Measurements from ENCODE around the gene PDHB.

The PDHB gene

DNA sequence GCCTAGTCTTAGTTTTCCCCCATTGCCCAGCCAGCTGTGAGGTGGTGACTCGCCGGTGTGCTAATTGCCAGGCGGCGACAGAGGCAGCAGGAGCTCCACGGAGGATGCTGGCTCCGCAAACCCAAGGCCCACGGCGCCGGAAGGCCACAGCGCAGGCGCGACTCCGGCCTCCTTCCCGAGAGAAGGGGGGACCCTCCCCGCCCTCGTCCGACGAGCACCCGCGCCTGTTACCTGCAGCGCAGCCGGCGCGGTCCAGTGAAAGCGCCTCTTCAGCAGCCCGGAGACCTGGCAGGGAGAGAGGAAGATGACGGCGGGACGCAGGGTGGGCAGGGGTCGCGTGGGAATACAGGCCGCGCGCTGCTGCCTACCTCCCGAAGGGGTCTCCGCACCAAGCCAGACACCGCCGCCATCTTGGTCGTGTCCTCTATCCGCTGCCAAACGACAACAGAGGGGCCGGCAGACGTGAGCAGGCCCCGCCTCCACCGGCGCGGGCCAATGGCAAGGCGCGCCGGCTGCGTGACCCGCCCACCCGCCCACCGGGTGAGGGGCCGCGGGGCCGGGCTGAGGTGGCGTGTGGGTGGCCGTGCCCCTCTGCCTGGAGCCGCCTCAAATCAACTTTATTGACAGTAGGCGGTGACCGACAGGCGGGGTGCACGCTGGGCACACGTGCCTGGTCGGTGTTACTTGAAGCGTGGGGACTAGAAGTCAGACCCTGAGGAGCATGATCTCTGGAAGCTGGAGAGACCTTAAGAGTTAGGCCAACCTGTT is at the start of gene PDHB:
Gene PDHB (minus strand): TSS at position 433 of the 768 bp plus-strand sequence. CDS start 23 bp downstream, at position 410.
- peaks cover 26% of the 10 kb centered on the region for H3K36me3 Mint-ChIP-seq (ENCODE audit: low read depth)
- DNase-seq (ENCODE audit: low spot score) = peak; percentile 90
- no peaks in the 10 kb centered on the region for H3K9me3 Mint-ChIP-seq
- H3K27ac Mint-ChIP-seq = peak within 1 kb of the TSS; percentile 94
- H3K4me1 Mint-ChIP-seq (ENCODE audit: low read depth) = peaks cover 14% of the 10 kb centered on the region
- peaks cover 12% of the 10 kb centered on the region for H3K27me3 Mint-ChIP-seq (ENCODE audit: low read depth)
- peak within 1 kb of the TSS; percentile 88 for H3K4me3 Mint-ChIP-seq

DNA sequence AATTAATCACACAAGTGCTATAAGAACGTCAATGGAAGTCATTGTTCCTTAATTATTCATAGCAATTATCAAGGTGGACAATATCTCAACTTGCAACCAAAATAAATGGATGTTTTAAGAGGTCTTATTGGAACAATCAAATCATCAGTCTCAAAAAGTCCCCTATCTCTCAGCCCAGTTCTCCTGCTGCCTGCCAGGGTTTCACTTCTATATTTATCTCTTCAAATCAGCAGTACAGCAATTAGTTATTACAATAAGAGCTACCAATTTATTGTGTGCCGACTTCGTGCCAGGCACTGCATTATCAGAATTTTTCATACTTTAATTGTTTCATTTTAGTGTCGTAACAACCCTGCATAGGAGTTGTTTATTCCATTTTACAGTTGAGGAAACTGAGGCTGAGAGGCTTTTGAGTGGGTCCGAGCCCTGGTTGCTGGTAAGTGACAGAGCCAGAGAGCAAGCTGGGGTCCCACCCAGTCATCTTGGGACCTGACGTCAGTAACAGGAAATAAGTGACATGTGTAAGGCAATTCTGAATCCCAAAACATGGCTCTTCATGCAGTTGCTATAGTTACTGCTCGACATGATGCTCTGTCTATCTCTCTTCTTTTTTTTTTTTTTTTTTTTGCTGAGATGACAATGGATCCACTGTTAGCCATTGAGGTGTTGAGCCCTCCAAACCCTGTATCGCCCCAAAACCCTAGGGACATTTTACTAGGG is 49.4 kb upstream of the PDHB start:
- H3K27ac Mint-ChIP-seq = no peak overlapping the region
- H3K36me3 Mint-ChIP-seq (ENCODE audit: low read depth) = peaks cover 4% of the 10 kb centered on the region
- H3K4me3 Mint-ChIP-seq = no peak overlapping the region
- peaks cover 8% of the 10 kb centered on the region for H3K9me3 Mint-ChIP-seq
- no peaks in the 10 kb centered on the region for H3K4me1 Mint-ChIP-seq (ENCODE audit: low read depth)
- peaks cover 53% of the 10 kb centered on the region for H3K27me3 Mint-ChIP-seq (ENCODE audit: low read depth)
- no peak for DNase-seq (ENCODE audit: low spot score)

DNA sequence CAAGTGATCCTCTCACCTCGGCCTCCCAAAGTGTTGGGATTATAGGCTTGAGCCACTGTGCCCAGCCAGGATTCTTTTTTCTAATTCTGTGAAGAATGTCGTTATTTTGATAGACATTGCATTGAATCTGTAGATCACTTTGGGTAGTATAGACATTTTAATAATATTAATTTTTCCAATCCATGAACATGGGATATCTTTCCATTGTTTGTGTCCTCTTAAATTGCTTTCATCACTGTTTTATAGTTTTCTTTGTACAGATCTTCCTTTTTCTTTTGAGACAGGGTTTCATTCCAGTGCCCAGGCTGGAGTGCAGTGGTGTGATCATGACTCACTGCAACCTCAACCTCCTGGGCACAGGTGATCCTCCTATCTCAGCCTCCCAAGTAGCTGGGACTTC is 46.7 kb upstream of the PDHB start:
- peaks cover 8% of the 10 kb centered on the region for H3K9me3 Mint-ChIP-seq
- H3K4me3 Mint-ChIP-seq = no peak overlapping the region
- H3K4me1 Mint-ChIP-seq (ENCODE audit: low read depth) = peaks cover under 1% of the 10 kb centered on the region
- peaks cover 37% of the 10 kb centered on the region for H3K27me3 Mint-ChIP-seq (ENCODE audit: low read depth)
- peaks cover 4% of the 10 kb centered on the region for H3K36me3 Mint-ChIP-seq (ENCODE audit: low read depth)
- H3K27ac Mint-ChIP-seq = no peak overlapping the region
- no peak for DNase-seq (ENCODE audit: low spot score)

DNA sequence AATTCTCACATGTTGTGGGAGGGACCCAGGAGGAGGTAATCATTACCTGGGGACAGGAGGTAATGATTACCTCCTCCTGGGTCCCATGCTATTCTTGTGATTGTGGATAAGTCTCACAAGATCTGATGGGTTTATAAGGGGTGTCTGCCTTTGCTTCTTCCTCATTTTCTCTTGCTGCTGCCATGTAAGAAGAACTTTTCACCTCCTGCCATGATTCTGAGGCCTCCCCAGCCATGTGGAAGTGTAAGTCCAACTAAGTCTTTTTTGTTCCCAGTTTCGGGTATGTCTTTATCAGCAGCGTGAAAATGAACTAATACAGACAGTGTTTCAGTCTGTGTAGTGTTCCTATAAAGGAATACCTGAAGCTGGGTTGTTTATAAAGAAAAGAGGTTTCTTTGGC is 45.1 kb upstream of the PDHB start:
- peaks cover 27% of the 10 kb centered on the region for H3K27me3 Mint-ChIP-seq (ENCODE audit: low read depth)
- DNase-seq (ENCODE audit: low spot score) = no peak
- H3K27ac Mint-ChIP-seq = no peak overlapping the region
- H3K36me3 Mint-ChIP-seq (ENCODE audit: low read depth) = peaks cover 4% of the 10 kb centered on the region
- peaks cover 16% of the 10 kb centered on the region for H3K4me1 Mint-ChIP-seq (ENCODE audit: low read depth)
- peaks cover 8% of the 10 kb centered on the region for H3K9me3 Mint-ChIP-seq
- H3K4me3 Mint-ChIP-seq = no peak overlapping the region

DNA sequence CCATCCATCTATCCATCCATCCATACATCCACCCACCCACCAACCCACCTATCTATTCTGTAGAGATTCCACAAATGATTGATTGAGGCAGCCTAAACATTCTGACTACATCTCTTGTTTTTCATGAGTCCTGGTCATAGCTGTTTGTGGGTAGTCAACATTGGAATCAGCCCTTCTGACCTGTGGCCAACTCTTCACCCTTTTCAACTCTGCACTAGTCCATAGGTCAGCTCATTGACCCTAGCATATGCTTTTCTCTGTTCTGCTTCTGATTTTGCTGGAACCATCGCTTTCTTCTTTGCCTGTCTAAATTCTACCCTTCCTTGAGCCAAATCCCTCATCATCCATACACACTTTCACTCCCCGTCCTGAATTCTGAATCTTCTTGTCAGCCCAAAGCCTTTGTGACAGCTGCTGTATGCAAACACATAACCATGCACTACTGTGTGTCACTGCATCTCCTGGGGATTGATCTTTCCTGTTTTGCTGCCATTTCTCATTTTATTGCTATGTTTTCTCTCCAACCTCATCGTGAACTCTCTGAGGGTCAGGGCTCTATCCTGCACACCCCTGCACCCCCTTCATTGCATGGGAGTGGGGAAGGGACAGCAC is 41.4 kb upstream of the PDHB start:
- peaks cover 1% of the 10 kb centered on the region for H3K36me3 Mint-ChIP-seq (ENCODE audit: low read depth)
- peak overlapping the region; percentile 14 for H3K27ac Mint-ChIP-seq
- no peak overlapping the region for H3K4me3 Mint-ChIP-seq
- DNase-seq (ENCODE audit: low spot score) = no peak
- peaks cover 5% of the 10 kb centered on the region for H3K9me3 Mint-ChIP-seq
- H3K4me1 Mint-ChIP-seq (ENCODE audit: low read depth) = peaks cover 41% of the 10 kb centered on the region
- peaks cover 12% of the 10 kb centered on the region for H3K27me3 Mint-ChIP-seq (ENCODE audit: low read depth)

DNA sequence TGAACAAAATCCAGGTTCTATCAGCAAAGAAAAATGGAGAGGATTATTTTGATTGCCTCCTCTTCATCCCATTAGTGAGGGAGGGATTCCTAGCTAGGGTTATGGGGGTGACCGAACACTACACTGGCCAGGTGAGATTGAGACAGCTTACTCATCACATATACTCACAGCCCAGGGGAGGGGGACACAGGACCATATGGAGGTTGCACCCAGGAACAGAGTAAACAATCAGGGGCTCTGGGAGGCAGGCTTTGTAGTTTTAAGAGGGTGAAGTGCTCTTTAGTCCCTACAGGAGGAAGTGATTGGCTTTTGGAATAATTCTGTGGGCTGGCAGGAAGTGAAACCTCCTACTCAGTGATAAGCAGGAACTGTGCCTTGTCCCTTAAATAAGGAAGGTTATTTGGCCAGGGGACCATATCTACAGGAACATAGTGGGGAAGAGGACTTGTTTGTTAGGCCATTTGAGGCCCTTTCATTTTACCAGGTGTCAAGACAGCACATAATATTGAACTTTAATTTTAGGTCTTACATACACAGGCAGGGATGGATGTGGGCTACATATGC is 40.8 kb upstream of the PDHB start:
- Mint-ChIP-seq H3K27me3 (ENCODE audit: low read depth) (peaks cover 9% of the 10 kb centered on the region), H3K9me3 (peaks cover 5% of the 10 kb centered on the region), H3K27ac (no peak overlapping the region), H3K4me1 (ENCODE audit: low read depth) (peaks cover 43% of the 10 kb centered on the region), H3K36me3 (ENCODE audit: low read depth) (peaks cover 1% of the 10 kb centered on the region), H3K4me3 (no peak overlapping the region)
- no peak for DNase-seq (ENCODE audit: low spot score)

DNA sequence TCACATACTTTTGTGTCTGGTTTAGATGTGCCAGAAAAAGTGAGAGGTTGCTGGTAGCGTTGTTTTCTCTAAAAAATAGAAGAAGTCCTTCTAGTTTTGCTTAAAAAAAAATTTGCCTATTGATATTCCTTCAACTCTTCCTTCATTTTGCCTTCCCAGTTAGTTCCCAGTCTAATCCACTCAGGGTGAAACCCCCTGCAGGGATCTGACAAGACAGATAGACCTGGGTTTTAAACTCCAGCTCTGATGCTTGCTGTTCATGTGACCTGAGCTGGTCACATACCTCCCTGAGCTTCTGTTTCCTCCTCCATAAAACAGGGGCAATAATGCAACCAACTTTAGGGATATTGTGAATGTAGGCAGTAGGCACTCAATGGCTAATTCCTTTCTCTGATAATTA is 39.6 kb upstream of the PDHB start:
- H3K4me1 Mint-ChIP-seq (ENCODE audit: low read depth) = peaks cover 45% of the 10 kb centered on the region
- H3K9me3 Mint-ChIP-seq = no peaks in the 10 kb centered on the region
- H3K4me3 Mint-ChIP-seq = no peak overlapping the region
- H3K36me3 Mint-ChIP-seq (ENCODE audit: low read depth) = no peaks in the 10 kb centered on the region
- peaks cover 6% of the 10 kb centered on the region for H3K27me3 Mint-ChIP-seq (ENCODE audit: low read depth)
- no peak for DNase-seq (ENCODE audit: low spot score)
- no peak overlapping the region for H3K27ac Mint-ChIP-seq

DNA sequence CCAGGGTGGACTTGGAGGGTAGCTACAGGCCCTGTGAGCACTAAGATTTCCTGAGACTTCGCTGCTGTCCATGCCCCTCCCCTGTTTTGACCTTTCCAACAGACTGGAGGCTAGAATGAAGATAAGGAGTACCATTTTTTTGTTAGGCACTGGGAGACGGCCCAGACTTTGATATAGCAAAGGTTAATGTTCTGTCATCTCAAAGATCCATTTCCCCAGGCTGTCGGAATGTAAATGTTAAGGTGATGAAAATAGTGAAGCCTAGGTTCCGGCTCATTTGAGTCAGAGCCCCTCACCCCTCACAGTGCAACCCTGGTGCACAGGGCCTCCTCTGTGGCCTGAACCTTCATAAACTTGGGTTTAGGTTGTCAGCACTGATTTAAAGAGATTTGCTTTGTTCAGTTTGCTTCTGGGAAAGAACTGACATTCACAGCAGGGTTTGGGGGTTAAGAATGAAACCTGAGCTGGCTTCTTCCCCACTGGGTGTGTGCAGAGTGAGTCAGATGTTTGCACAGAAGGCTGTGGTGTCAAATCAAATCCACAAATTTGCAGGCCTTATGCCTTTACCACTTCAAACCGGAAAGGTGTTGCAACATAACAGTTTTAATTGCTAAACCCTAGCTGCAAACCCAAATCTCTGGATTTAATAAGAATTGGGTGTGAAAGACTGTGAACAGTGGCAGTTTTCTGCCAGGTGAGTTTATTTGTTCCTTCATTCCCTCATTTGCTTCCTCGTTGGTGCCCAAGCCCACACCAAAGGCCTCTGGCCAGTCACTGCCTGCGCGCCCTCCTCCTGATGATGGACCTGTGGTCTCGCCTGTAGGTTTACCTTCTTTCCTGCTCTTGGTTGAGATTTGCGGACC is 37.6 kb upstream of the PDHB start:
- Mint-ChIP-seq H3K4me1 (ENCODE audit: low read depth) (peaks cover 45% of the 10 kb centered on the region), H3K27me3 (ENCODE audit: low read depth) (no peaks in the 10 kb centered on the region), H3K9me3 (no peaks in the 10 kb centered on the region), H3K27ac (peak overlapping the region; percentile 83), H3K36me3 (ENCODE audit: low read depth) (no peaks in the 10 kb centered on the region), H3K4me3 (peak overlapping the region; percentile 59)
- DNase-seq (ENCODE audit: low spot score) = peak; percentile 83

DNA sequence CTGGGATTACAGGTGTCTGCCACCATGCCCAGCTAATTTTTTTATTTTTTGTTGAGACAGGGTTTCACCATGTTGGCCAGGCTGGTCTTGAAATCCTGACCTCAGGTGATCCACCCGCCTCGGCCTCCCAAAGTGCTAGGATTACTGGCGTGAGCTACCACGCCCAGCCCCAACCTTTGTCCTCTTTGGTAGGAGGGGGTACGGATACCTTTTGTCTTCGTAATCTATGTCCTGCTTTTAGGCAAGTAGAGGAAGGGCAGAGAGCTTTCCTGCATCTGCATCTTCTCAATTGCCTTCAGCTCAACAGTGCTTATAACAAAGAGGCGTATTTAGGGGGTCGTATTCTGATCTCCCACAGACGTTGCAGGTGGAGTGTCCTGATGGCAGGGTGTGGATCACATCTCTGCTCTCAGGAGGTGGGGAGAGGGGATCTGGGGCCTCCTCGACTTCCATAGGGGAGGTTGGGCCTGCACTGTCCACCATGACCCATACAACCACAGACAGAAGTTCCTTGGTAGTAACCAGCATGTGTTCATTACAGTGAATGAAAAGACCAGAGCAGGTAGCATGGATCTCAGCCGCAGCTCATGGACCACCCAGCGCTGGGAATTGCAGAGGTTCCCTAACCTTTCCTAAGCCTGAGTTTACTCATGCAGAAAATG is 36.9 kb upstream of the PDHB start:
- no peak for DNase-seq (ENCODE audit: low spot score)
- no peaks in the 10 kb centered on the region for H3K9me3 Mint-ChIP-seq
- peaks cover 45% of the 10 kb centered on the region for H3K4me1 Mint-ChIP-seq (ENCODE audit: low read depth)
- no peaks in the 10 kb centered on the region for H3K36me3 Mint-ChIP-seq (ENCODE audit: low read depth)
- H3K4me3 Mint-ChIP-seq = peak overlapping the region; percentile 59
- peak overlapping the region; percentile 83 for H3K27ac Mint-ChIP-seq
- H3K27me3 Mint-ChIP-seq (ENCODE audit: low read depth) = no peaks in the 10 kb centered on the region

DNA sequence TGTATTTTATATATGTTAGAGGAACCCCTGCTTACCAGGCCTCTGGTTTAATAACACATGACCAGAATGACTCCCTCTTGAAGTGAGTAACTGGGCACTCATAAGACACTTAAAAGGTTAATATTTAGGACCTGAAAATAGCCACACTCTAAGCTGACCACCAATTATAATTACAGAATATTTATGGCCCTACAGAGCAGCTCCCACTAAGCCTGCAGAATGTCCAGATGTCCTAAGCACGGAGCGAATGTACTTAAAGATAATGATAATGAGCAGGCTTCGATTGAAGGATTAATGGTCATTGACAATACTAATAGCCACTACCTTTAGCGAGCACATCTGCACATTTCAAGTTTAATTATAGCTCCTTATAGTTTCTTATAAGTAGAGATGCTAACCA is 35.5 kb upstream of the PDHB start:
- Mint-ChIP-seq H3K4me1 (ENCODE audit: low read depth) (peaks cover 32% of the 10 kb centered on the region), H3K36me3 (ENCODE audit: low read depth) (no peaks in the 10 kb centered on the region), H3K4me3 (no peak overlapping the region), H3K27me3 (ENCODE audit: low read depth) (no peaks in the 10 kb centered on the region), H3K9me3 (no peaks in the 10 kb centered on the region), H3K27ac (no peak overlapping the region)
- DNase-seq (ENCODE audit: low spot score) = no peak

DNA sequence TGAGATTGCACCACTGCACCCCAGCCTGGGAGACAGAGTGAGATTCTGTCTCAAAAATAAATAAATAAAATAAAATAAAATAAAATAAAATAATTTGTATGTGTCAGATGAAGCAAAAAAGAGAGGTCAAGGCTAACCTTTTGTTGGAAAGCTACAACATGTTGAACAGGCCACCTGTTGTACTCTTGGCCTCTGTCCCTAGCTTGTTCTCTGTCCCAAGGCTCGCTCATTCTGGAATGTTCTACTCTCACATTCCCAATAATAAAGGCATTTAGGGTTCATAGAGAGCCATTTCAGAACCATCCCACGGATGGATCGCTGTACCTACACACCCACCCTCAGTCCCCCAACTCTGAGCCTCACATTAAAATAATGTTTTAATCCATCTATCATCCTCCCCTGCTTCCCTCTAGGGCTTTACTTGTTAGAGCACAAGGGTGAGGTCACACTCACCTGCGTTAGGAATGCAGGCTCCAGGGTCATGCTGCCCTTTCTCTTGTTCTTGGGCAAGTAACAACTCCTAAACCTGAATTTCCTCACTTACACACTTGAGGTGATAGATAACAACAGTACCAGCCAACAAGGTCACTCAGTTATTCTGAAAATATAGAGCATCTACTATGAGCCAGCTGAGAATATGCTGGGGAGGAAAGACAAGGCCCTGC is 33.4 kb upstream of the PDHB start:
- Mint-ChIP-seq H3K27me3 (ENCODE audit: low read depth) (no peaks in the 10 kb centered on the region), H3K27ac (no peak overlapping the region), H3K4me3 (no peak overlapping the region), H3K9me3 (no peaks in the 10 kb centered on the region), H3K4me1 (ENCODE audit: low read depth) (peaks cover 28% of the 10 kb centered on the region), H3K36me3 (ENCODE audit: low read depth) (no peaks in the 10 kb centered on the region)
- DNase-seq (ENCODE audit: low spot score) = no peak

DNA sequence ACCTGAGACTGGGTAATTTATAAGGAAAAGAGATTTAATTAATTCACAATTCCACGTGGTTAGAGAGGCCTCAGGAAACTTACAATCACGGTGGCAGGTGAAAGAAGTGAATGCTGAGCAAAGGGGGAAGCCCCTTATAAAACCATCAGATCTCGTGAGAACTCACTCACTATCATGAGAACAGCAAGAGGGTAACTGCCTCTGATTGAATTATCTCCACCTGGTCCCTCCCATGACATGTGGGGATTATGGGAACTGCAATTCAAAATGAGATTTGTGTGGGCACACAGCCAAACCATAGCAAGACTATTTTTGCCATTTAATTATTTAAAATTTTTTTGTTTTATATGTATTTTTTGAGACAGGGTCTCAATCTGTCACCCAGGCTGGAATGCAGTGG is 31.2 kb upstream of the PDHB start:
- no peaks in the 10 kb centered on the region for H3K36me3 Mint-ChIP-seq (ENCODE audit: low read depth)
- H3K4me1 Mint-ChIP-seq (ENCODE audit: low read depth) = peaks cover 12% of the 10 kb centered on the region
- DNase-seq (ENCODE audit: low spot score) = peak; percentile 21
- no peak overlapping the region for H3K4me3 Mint-ChIP-seq
- H3K27ac Mint-ChIP-seq = no peak overlapping the region
- no peaks in the 10 kb centered on the region for H3K27me3 Mint-ChIP-seq (ENCODE audit: low read depth)
- H3K9me3 Mint-ChIP-seq = no peaks in the 10 kb centered on the region

DNA sequence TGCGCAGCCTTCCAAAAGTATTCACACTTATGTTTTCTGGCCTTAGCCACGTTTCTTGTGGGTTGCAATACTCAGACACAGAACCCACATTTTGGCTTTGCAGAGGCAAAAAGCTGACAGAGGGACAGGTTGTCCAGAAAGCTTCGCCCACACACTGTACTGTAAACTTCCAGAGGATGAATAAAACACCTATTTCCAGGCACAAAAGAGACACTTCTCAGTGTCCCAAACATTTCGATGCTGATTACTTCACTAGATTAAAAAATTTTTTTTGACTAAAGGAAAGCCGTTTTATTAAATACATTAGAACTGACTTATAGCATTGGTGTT is 30.3 kb upstream of the PDHB start:
- Mint-ChIP-seq H3K4me3 (peak overlapping the region; percentile 50), H3K27me3 (ENCODE audit: low read depth) (no peaks in the 10 kb centered on the region), H3K27ac (no peak overlapping the region), H3K9me3 (no peaks in the 10 kb centered on the region), H3K4me1 (ENCODE audit: low read depth) (peaks cover 11% of the 10 kb centered on the region), H3K36me3 (ENCODE audit: low read depth) (no peaks in the 10 kb centered on the region)
- no peak for DNase-seq (ENCODE audit: low spot score)

Data from T-helper 2 cell treated with Interferon-gamma antibody and Interleukin-4, amounts not matched to agents 5 μg/mL and 100 μg/mL, for 36 hours (primary cell).